Vagina (tissue), 2 donors: Measurements from ENCODE around the gene CSTF3.

Experiments used
- POLR2A ChIP-seq, 2 donors: fragments of 450-650 bp; IDR thresholded peaks; one replicate each; pipeline ENCODE4 v1.6.1; 2017; ENCODE audit warnings: antibody characterized with exemption in 2 of 2, mild to moderate bottlenecking in 2 of 2, moderate library complexity in 2 of 2
- TF ChIP-seq, protein P1 (sequence below), 3 experiments: fragments of 450-650 bp in 2 of 3; fragments of 200-600 bp in 1 of 3; sonication (generic) in 1 of 3; IDR thresholded peaks; one replicate each; pipeline ENCODE4 v1.5.1; 2017 to 2019; ENCODE audit warnings: antibody characterized with exemption in 3 of 3, mild to moderate bottlenecking in 2 of 3, moderate library complexity in 2 of 3

- TF ChIP-seq, protein P1, sequence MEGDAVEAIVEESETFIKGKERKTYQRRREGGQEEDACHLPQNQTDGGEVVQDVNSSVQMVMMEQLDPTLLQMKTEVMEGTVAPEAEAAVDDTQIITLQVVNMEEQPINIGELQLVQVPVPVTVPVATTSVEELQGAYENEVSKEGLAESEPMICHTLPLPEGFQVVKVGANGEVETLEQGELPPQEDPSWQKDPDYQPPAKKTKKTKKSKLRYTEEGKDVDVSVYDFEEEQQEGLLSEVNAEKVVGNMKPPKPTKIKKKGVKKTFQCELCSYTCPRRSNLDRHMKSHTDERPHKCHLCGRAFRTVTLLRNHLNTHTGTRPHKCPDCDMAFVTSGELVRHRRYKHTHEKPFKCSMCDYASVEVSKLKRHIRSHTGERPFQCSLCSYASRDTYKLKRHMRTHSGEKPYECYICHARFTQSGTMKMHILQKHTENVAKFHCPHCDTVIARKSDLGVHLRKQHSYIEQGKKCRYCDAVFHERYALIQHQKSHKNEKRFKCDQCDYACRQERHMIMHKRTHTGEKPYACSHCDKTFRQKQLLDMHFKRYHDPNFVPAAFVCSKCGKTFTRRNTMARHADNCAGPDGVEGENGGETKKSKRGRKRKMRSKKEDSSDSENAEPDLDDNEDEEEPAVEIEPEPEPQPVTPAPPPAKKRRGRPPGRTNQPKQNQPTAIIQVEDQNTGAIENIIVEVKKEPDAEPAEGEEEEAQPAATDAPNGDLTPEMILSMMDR (IDR thresholded peaks at IDR 0.05), result no peak
- no peak for TF ChIP-seq POLR2A (IDR thresholded peaks at IDR 0.05)
Observed at GRCh38 chr11:33062137-33062536, 99.1 kb downstream of the CSTF3 start.
